ENCODE measurements around the gene ARL6IP1.

- TF ChIP-seq CTCF (IDR thresholded peaks at IDR 0.05; ENCODE audit: extremely low read depth in 1 of 2, insufficient read depth in 1 of 2, low read depth in 1 of 2, low read length in 2 of 2) (no peak), MYC (IDR thresholded peaks at IDR 0.05; ENCODE audit: low read depth, low read length) (no peak), POLR2AphosphoS5 (IDR thresholded peaks at IDR 0.05; ENCODE audit: insufficient read depth, low read depth, low read length) (no peak), EZH2 (IDR thresholded peaks at IDR 0.05; ENCODE audit: borderline replicate concordance, low read depth, low read length, severe bottlenecking) (no peak), POLR2A (IDR thresholded peaks at IDR 0.05; ENCODE audit: low read depth, low read length) (no peak), JUN (IDR thresholded peaks at IDR 0.05; ENCODE audit: borderline replicate concordance, insufficient read depth, insufficient read length, low read depth) (no peak)
Measured at GRCh38 chr16:18782697-18783429, 18.5 kb downstream of the ARL6IP1 start.

All from endothelial cell of umbilical vein (primary cell).